Measurements from ENCODE around the gene CARS2.
"Not testable (repeated sequence)": the region's sequence is repeated elsewhere in the genome, so short reads cannot be mapped to it uniquely, and the experiment has no call there.

The CARS2 gene

GRCh38 chr13:110677731-110678545, 28.0 kb downstream of the CARS2 start:
- Histone ChIP-seq H3K36me3 (ENCODE audit: insufficient read depth, low read length) (peaks cover 45% of the 10 kb centered on the region), H3K9me3 (ENCODE audit: insufficient read depth, low read depth, low read length) (no peaks in the 10 kb centered on the region), H3K4me1 (ENCODE audit: insufficient read depth, low read length) (no peaks in the 10 kb centered on the region), H3K27me3 (ENCODE audit: insufficient read depth, low read length) (no peaks in the 10 kb centered on the region), H3K4me3 (ENCODE audit: low read length) (no peak overlapping the region), H3K27ac (ENCODE audit: low read depth, low read length) (no peak overlapping the region), H3K9ac (ENCODE audit: low read depth, low read length) (no peak overlapping the region)
- 96% methylated on average over 28 of the region's 28 CpGs for WGBS

DNA sequence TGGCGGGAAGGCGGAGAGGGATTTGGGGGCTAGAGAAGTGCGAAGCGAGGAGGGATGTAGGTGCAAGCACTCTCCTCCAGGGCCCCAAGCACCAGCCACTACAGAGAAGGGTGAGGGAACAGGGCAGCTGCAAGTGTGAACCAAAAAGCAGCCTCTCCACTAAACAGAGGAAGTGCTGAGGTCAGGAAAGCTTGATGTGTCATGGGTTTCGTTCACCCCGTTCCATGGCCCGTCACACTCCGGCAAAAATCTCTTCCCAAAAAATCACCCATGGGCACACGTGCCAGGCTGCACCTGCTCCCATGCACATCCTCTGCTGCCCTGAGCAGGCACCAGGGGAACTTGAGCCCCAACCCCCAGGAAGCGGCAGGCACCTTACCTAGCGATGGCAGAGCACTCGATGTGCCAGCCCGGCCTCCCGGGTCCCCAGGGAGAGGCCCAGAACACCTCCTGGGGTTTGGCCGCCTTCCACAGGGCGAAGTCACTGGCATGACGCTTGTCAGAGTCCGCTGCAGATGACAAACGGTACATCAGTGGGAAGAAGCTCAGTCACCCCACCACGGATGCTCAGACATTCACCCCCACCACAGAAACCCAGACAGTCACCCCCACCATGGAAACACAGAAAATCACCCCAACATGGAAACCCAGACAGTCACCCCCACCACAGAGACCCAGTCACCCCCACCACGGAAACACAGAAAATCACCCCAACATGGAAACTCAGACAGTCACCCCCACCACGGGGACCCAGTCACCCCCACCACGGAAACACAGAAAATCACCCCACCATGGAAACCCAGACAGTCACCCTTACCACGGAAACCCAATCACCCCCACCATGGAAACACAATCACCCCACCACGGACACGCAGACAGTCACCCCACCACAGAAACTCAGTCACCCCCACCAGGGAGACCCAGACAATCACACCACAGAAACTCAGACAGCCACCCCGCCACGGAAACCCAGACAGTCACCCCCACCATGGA, 29.0 kb downstream of the CARS2 start:
- no peaks in the 10 kb centered on the region for H3K27me3 ChIP-seq (ENCODE audit: insufficient read depth, low read length)
- H3K9ac ChIP-seq (ENCODE audit: low read depth, low read length): no peak overlapping the region
- WGBS: 95% methylated on average over 28 of the region's 28 CpGs
- H3K4me1 ChIP-seq (ENCODE audit: insufficient read depth, low read length): no peaks in the 10 kb centered on the region
- H3K9me3 ChIP-seq (ENCODE audit: insufficient read depth, low read depth, low read length): no peaks in the 10 kb centered on the region
- H3K36me3 ChIP-seq (ENCODE audit: insufficient read depth, low read length): peaks cover 35% of the 10 kb centered on the region
- no peak overlapping the region for H3K4me3 ChIP-seq (ENCODE audit: low read length)
- H3K27ac ChIP-seq (ENCODE audit: low read depth, low read length): no peak overlapping the region

DNA sequence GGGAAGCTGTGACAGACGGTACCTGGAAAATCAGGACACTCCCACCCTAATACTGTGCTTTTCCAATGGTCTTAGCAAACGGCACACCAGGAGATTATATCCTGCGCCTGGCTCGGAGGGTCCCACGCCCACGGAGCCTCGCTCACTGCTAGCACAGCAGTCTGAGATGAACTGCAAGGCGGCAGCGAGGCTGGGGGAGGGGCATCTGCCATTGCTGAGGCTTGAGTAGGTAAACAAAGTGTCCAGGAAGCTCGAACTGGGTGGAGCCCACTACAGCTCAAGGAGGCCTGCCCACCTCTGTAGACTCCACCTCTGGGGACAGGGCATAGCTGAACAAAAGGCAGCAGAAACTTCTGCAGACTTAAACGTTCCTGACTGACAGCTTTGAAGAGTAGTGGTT, 36.1 kb downstream of the CARS2 start:
- not testable (repeated sequence) for H3K27ac ChIP-seq (ENCODE audit: low read depth, low read length); H3K9ac ChIP-seq (ENCODE audit: low read depth, low read length); H3K4me1 ChIP-seq (ENCODE audit: insufficient read depth, low read length); H3K4me3 ChIP-seq (ENCODE audit: low read length); H3K27me3 ChIP-seq (ENCODE audit: insufficient read depth, low read length)
- WGBS: 96% methylated on average over 11 of the region's 11 CpGs
- H3K36me3 ChIP-seq (ENCODE audit: insufficient read depth, low read length): peaks cover 49% of the 10 kb centered on the region
- peaks cover 18% of the 10 kb centered on the region for H3K9me3 ChIP-seq (ENCODE audit: insufficient read depth, low read depth, low read length)

DNA sequence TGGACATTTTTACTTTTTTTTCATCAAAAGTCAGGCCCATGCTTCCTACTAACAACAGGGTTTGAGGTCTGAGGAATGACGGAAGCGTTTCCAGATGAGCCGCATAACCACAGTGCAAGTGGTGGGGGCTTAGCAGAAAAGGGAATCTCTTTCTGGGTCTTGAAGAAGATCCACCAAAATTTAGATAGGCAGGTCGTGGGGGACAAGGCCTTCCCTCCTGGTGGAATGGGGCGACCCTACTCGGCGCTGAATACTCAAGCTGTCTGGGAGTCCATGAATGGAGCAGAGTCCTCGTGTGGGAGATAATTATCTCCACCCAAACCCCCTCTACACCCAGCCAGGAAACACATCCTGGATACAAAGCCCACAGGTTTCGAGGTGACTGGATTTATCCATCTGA, 36.9 kb downstream of the CARS2 start:
- no peak overlapping the region for H3K4me3 ChIP-seq (ENCODE audit: low read length)
- no peak overlapping the region for H3K27ac ChIP-seq (ENCODE audit: low read depth, low read length)
- WGBS: 96% methylated on average over 9 of the region's 9 CpGs
- no peaks in the 10 kb centered on the region for H3K27me3 ChIP-seq (ENCODE audit: insufficient read depth, low read length)
- H3K4me1 ChIP-seq (ENCODE audit: insufficient read depth, low read length): no peaks in the 10 kb centered on the region
- H3K36me3 ChIP-seq (ENCODE audit: insufficient read depth, low read length): peaks cover 57% of the 10 kb centered on the region
- H3K9me3 ChIP-seq (ENCODE audit: insufficient read depth, low read depth, low read length): peaks cover 18% of the 10 kb centered on the region
- H3K9ac ChIP-seq (ENCODE audit: low read depth, low read length): no peak overlapping the region

GRCh38 chr13:110666255-110666533, 39.7 kb downstream of the CARS2 start:
- Histone ChIP-seq H3K4me1 (ENCODE audit: insufficient read depth, low read length) (no peaks in the 10 kb centered on the region), H3K9ac (ENCODE audit: low read depth, low read length) (no peak overlapping the region), H3K27ac (ENCODE audit: low read depth, low read length) (no peak overlapping the region), H3K36me3 (ENCODE audit: insufficient read depth, low read length) (peaks cover 85% of the 10 kb centered on the region), H3K9me3 (ENCODE audit: insufficient read depth, low read depth, low read length) (peaks cover 22% of the 10 kb centered on the region), H3K4me3 (ENCODE audit: low read length) (no peak overlapping the region), H3K27me3 (ENCODE audit: insufficient read depth, low read length) (no peaks in the 10 kb centered on the region)
- 93% methylated on average over 8 of the region's 8 CpGs for WGBS

DNA sequence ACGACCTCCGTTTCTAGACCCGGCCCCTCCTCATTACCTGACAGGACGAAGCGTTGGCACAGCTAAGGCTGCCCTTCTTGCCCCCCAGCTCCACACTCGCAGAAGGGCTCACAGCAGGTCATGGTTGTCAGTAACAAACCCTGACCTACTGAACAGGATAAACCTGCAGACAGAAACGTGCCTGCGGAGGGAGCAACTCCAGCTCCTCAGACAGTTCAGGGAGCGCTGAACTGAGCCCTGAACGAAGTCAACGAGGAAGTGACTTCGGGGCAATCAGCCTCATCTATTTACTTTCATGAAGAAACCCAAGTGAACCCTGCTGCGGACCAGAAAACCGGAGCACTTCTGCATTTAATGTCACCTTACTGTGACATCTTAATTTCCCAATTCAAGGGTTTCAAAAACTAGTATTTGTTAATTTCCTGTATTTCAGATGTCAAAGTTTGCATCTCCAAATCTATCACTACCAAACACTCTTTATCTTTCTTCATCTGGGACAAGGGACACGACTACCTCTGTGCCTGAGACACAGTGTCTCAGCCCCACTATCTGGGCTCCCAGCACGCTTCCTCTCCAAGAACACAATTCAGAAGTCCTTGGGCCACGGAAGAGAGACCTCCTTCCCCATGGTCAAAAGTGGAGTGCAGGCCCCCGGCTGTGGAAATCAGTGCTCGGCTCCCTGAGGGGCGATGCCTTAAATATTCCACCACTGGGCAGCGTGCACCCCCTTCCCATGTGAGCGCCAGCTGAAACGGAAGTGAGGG, 40.2 kb downstream of the CARS2 start:
- H3K9me3 ChIP-seq (ENCODE audit: insufficient read depth, low read depth, low read length): peaks cover 25% of the 10 kb centered on the region
- no peak overlapping the region for H3K27ac ChIP-seq (ENCODE audit: low read depth, low read length)
- H3K4me3 ChIP-seq (ENCODE audit: low read length): no peak overlapping the region
- H3K9ac ChIP-seq (ENCODE audit: low read depth, low read length): no peak overlapping the region
- H3K36me3 ChIP-seq (ENCODE audit: insufficient read depth, low read length): peaks cover 88% of the 10 kb centered on the region
- H3K4me1 ChIP-seq (ENCODE audit: insufficient read depth, low read length): no peaks in the 10 kb centered on the region
- no peaks in the 10 kb centered on the region for H3K27me3 ChIP-seq (ENCODE audit: insufficient read depth, low read length)
- 92% methylated on average over 23 of the region's 23 CpGs for WGBS

DNA sequence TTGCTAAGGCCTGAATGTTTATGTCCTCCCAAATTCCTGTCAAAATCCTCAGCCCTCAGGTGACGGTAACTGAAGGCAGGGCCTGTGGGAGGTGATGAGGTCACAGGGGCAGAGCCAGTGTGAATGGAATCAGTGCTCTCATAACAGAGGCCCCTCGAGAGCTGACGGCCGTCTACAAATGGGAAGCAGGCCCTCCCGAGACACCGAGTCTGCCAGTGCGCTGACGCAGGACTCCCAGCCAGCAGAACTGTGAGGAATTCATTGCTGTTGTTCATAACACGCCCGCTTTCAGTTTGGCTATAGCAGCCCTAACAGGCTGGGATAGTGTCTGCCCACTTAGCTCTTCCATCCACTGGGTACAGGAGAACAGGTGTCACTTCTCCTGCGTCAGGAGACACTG, 41.2 kb downstream of the CARS2 start:
- Histone ChIP-seq H3K27ac (ENCODE audit: low read depth, low read length) (no peak overlapping the region), H3K9ac (ENCODE audit: low read depth, low read length) (no peak overlapping the region), H3K4me3 (ENCODE audit: low read length) (no peak overlapping the region), H3K9me3 (ENCODE audit: insufficient read depth, low read depth, low read length) (peaks cover 28% of the 10 kb centered on the region), H3K36me3 (ENCODE audit: insufficient read depth, low read length) (peaks cover 88% of the 10 kb centered on the region), H3K27me3 (ENCODE audit: insufficient read depth, low read length) (no peaks in the 10 kb centered on the region), H3K4me1 (ENCODE audit: insufficient read depth, low read length) (no peaks in the 10 kb centered on the region)
- WGBS: 94% methylated on average over 11 of the region's 11 CpGs

DNA sequence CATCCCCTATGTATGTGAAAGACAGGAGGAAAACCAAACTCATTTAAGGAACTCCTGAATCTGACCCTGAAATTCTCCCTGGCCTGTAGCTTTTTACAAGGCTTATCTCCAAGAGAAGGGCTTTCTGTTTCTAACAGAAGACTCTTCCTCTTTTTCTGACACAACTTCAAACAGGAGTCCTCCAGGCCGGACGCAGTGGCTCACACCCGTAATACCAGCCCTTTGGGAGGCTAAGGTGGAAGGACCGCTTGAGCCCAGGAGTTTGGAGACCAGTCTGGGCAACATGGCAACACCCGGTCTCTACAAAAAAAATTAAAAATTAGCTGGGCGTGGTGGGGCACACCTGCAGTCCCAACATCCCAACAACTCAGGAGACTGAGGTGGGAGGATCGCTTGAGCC, 41.9 kb downstream of the CARS2 start:
- Histone ChIP-seq H3K36me3 (ENCODE audit: insufficient read depth, low read length) (peaks cover 87% of the 10 kb centered on the region), H3K9ac (ENCODE audit: low read depth, low read length) (no peak overlapping the region), H3K4me1 (ENCODE audit: insufficient read depth, low read length) (no peaks in the 10 kb centered on the region), H3K9me3 (ENCODE audit: insufficient read depth, low read depth, low read length) (peaks cover 28% of the 10 kb centered on the region), H3K27ac (ENCODE audit: low read depth, low read length) (no peak overlapping the region), H3K27me3 (ENCODE audit: insufficient read depth, low read length) (no peaks in the 10 kb centered on the region), H3K4me3 (ENCODE audit: low read length) (no peak overlapping the region)
- WGBS: 95% methylated on average over 7 of the region's 7 CpGs

- Histone ChIP-seq H3K27ac (ENCODE audit: low read depth, low read length) (no peak overlapping the region), H3K9me3 (ENCODE audit: insufficient read depth, low read depth, low read length) (peaks cover 26% of the 10 kb centered on the region; the same call in 1 of the 2 replicates), H3K4me3 (ENCODE audit: low read length) (no peak overlapping the region), H3K9ac (ENCODE audit: low read depth, low read length) (no peak overlapping the region), H3K27me3 (ENCODE audit: insufficient read depth, low read length) (no peaks in the 10 kb centered on the region), H3K36me3 (ENCODE audit: insufficient read depth, low read length) (peaks cover 85% of the 10 kb centered on the region), H3K4me1 (ENCODE audit: insufficient read depth, low read length) (no peaks in the 10 kb centered on the region)
- WGBS: 82% methylated on average over 7 of the region's 7 CpGs
Observed at GRCh38 chr13:110663491-110663890, 42.4 kb downstream of the CARS2 start.

- Histone ChIP-seq H3K9me3 (ENCODE audit: insufficient read depth, low read depth, low read length) (peaks cover 29% of the 10 kb centered on the region; the same call in 1 of the 2 replicates), H3K27me3 (ENCODE audit: insufficient read depth, low read length) (no peaks in the 10 kb centered on the region), H3K27ac (ENCODE audit: low read depth, low read length) (no peak overlapping the region), H3K4me3 (ENCODE audit: low read length) (no peak overlapping the region), H3K9ac (ENCODE audit: low read depth, low read length) (no peak overlapping the region), H3K36me3 (ENCODE audit: insufficient read depth, low read length) (peaks cover 88% of the 10 kb centered on the region), H3K4me1 (ENCODE audit: insufficient read depth, low read length) (no peaks in the 10 kb centered on the region)
- 95% methylated on average over 16 of the region's 16 CpGs for WGBS
Observed at GRCh38 chr13:110662777-110663443, 43.0 kb downstream of the CARS2 start.

Data from HUES64 (cell line).